VCaP (cell line): ENCODE data around the gene ERN2.

Experiments
- H3K27ac ChIP-seq: fragments of 450-650 bp; 2 replicates; pipeline ENCODE4 v1.5.1; 2017
- CTCF ChIP-seq: fragments of 450-650 bp; conservative IDR thresholded peaks from 2 replicates; pipeline ENCODE4 v1.5.1; 2017; ENCODE audit warnings: mild to moderate bottlenecking, moderate library complexity

ERN2 gene

GRCh38 chr16:23682181-23682580 is 30.8 kb downstream of the ERN2 start:
- H3K27ac ChIP-seq: no peak overlapping the region

GRCh38 chr16:23679986-23680336 is 33.1 kb downstream of the ERN2 start:
- no peak for TF ChIP-seq CTCF
- H3K27ac ChIP-seq: peak overlapping the region; percentile 53; the same call in 1 of the 2 replicates

More at GRCh38 chr16:23682181-23682580, 30.8 kb downstream of the ERN2 start:
- no peak for TF ChIP-seq CTCF

GRCh38 chr16:23679274-23679985 is 33.6 kb downstream of the ERN2 start:
- H3K27ac ChIP-seq: peak overlapping the region; percentile 53; the same call in 1 of the 2 replicates
- no peak for TF ChIP-seq CTCF

GRCh38 chr16:23678430-23679273 is 34.4 kb downstream of the ERN2 start, which contains the start of gene PLK1:
PLK1 (plus strand) TSS chr16:23678889; CDS start chr16:23678933, 44 bp downstream.
- peak within 1 kb of the TSS; percentile 53 for H3K27ac ChIP-seq
- peak; percentile 32; the same call in 1 of the 2 replicates for TF ChIP-seq CTCF

- no peak for TF ChIP-seq CTCF
- H3K27ac ChIP-seq: no peak overlapping the region
Measured at GRCh38 chr16:23676924-23677480, 36.0 kb downstream of the ERN2 start.

- no peak for TF ChIP-seq CTCF
- H3K27ac ChIP-seq: no peak overlapping the region
Measured at GRCh38 chr16:23673971-23674614, 38.9 kb downstream of the ERN2 start.
